Epithelial cell of umbilical artery (primary cell): ENCODE data around the gene GOLGA6L4. TPM values are rescaled to one million over a fixed set of nuclear protein-coding genes. Genes with fewer than 3 reads are reported as not detected.

ENCODE experiments used
- total RNA-seq: library from RNA; depleted of rRNA; stranded (reverse); fragments of >200 nt; gene quantifications from 2 replicates; pipeline ENCODE4 v1.2.3, GENCODE V29; 2014

GOLGA6L4 gene
- total RNA-seq, result 0.97 and 1.7 TPM in 2 replicates

GRCh38 chr15:84235573-84235972 lies at the start of gene GOLGA6L4:
TSS of gene GOLGA6L4 (plus strand) at chr15:84235773. CDS start at chr15:84235835, 62 bp downstream.

